GM21786 (cell line): ENCODE data around the gene PLA2G3.
"Not testable (repeated sequence)": the region's sequence is repeated elsewhere in the genome, so short reads cannot be mapped to it uniquely, and the experiment has no call there.

Experiments
- ATAC-seq: cut with Tn5 transposase; IDR thresholded peaks from one replicate; pipeline ENCODE4 v1.9.1; 2021; ENCODE audit not compliant: unreplicated experiment

Gene PLA2G3

GRCh38 chr22:31124811-31125465 is 15.4 kb downstream of the PLA2G3 start:
- ATAC-seq, result no peak

GRCh38 chr22:31124290-31124689 is 16.0 kb downstream of the PLA2G3 start:
- ATAC-seq, result no peak

GRCh38 chr22:31123292-31123602 is 17.1 kb downstream of the PLA2G3 start:
- ATAC-seq, result no peak

- no peak for ATAC-seq
Observed at GRCh38 chr22:31122532-31123291, 17.6 kb downstream of the PLA2G3 start, which contains the start of gene INPP5J. TSS of gene INPP5J (plus strand) at chr22:31122966. CDS start at chr22:31123015, 49 bp downstream.

GRCh38 chr22:31122196-31122531 is 18.1 kb downstream of the PLA2G3 start:
- no peak for ATAC-seq

- ATAC-seq, result no peak
Observed at GRCh38 chr22:31121403-31121802, 18.9 kb downstream of the PLA2G3 start.

- no peak for ATAC-seq
Observed at GRCh38 chr22:31120642-31121041, 19.7 kb downstream of the PLA2G3 start.

- ATAC-seq, result no peak
Observed at GRCh38 chr22:31120230-31120629, 20.1 kb downstream of the PLA2G3 start.

- no peak for ATAC-seq
Observed at GRCh38 chr22:31119026-31119717, 21.1 kb downstream of the PLA2G3 start.

GRCh38 chr22:31118046-31118820 is 22.1 kb downstream of the PLA2G3 start:
- no peak for ATAC-seq

GRCh38 chr22:31112547-31113091 is 27.7 kb downstream of the PLA2G3 start:
- ATAC-seq, result not testable (repeated sequence)

- ATAC-seq, result no peak
Observed at GRCh38 chr22:31107894-31108218, 32.5 kb downstream of the PLA2G3 start.

- ATAC-seq, result peak; percentile 86
Observed at GRCh38 chr22:31107178-31107893, 33.0 kb downstream of the PLA2G3 start, which contains the start of gene SELENOM. TSS of gene SELENOM (minus strand) at chr22:31107568. CDS start at chr22:31107505, 63 bp downstream.

GRCh38 chr22:31106731-31107177 is 33.6 kb downstream of the PLA2G3 start:
- no peak for ATAC-seq

- ATAC-seq, result no peak
Observed at GRCh38 chr22:31106001-31106571, 34.2 kb downstream of the PLA2G3 start.

GRCh38 chr22:31105282-31105929 is 34.9 kb downstream of the PLA2G3 start:
- ATAC-seq, result no peak

- ATAC-seq, result no peak
Observed at GRCh38 chr22:31104869-31105268, 35.4 kb downstream of the PLA2G3 start.

GRCh38 chr22:31103899-31104694 is 36.2 kb downstream of the PLA2G3 start:
- ATAC-seq, result no peak

GRCh38 chr22:31103111-31103510 is 37.2 kb downstream of the PLA2G3 start:
- no peak for ATAC-seq
